IMR-90 (cell line): ENCODE results near the gene NOXO1.

Experiments used
- CEBPB ChIP-seq: IDR thresholded peaks from 2 replicates; pipeline ENCODE4 v1.6.1; 2012; ENCODE audit warnings: low read depth, low read length, improper control_type of control experiment
- ELK1 ChIP-seq: fragments of 150-350 bp; IDR thresholded peaks from 2 replicates; pipeline ENCODE4 v1.6.1; 2016; ENCODE audit warnings: low read depth, mild to moderate bottlenecking, low read length, moderate library complexity, borderline replicate concordance
- POLR2A ChIP-seq: IDR thresholded peaks from 2 replicates; pipeline ENCODE4 v1.6.1; 2012; ENCODE audit warnings: mild to moderate bottlenecking, low read depth, low read length
- RFX5 ChIP-seq: IDR thresholded peaks from 2 replicates; pipeline ENCODE4 v1.8.0; 2012; ENCODE audit warnings: low read depth, mild to moderate bottlenecking, low read length, moderate library complexity
- TF ChIP-seq, protein P1 (sequence below): conservative IDR thresholded peaks from 2 replicates; pipeline ENCODE4 v1.5.1; 2012; ENCODE audit warnings: mild to moderate bottlenecking, low read depth, low read length, improper control_type of control experiment

- TF ChIP-seq, protein P1, sequence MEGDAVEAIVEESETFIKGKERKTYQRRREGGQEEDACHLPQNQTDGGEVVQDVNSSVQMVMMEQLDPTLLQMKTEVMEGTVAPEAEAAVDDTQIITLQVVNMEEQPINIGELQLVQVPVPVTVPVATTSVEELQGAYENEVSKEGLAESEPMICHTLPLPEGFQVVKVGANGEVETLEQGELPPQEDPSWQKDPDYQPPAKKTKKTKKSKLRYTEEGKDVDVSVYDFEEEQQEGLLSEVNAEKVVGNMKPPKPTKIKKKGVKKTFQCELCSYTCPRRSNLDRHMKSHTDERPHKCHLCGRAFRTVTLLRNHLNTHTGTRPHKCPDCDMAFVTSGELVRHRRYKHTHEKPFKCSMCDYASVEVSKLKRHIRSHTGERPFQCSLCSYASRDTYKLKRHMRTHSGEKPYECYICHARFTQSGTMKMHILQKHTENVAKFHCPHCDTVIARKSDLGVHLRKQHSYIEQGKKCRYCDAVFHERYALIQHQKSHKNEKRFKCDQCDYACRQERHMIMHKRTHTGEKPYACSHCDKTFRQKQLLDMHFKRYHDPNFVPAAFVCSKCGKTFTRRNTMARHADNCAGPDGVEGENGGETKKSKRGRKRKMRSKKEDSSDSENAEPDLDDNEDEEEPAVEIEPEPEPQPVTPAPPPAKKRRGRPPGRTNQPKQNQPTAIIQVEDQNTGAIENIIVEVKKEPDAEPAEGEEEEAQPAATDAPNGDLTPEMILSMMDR = no peak
- TF ChIP-seq RFX5 (no peak), CEBPB (no peak), POLR2A (no peak), ELK1 (no peak)
Observed at GRCh38 chr16:1944612-1945199, 36.6 kb downstream of the NOXO1 start.
